HL-60 (cell line): ENCODE measurements around the gene TPBGL.
A peak's percentile ranks its signal among the peaks of the same experiment; 100 is the strongest.
"Not testable (repeated sequence)": the region's sequence is repeated elsewhere in the genome, so short reads cannot be mapped to it uniquely, and the experiment has no call there.

Experiments
- DNase-seq, 2 experiments: peaks; one replicate each; pipeline ENCODE4 v3.0.0-alpha.2; 2010 to 2020; ENCODE audit warnings: low read depth in 1 of 2, low spot score in 1 of 2
- H3K27ac ChIP-seq: fragments of 250-450 bp; sonication (Bioruptor Pico); replicated peaks from 2 replicates; pipeline ENCODE4 v1.5.1; 2020; ENCODE audit warnings: mild to moderate bottlenecking, moderate library complexity
- H3K27me3 ChIP-seq: fragments of 250-450 bp; sonication (Bioruptor Pico); 2 replicates; pipeline ENCODE4 v1.5.1; 2021; ENCODE audit warnings: mild to moderate bottlenecking, moderate library complexity; ENCODE audit not compliant: insufficient read depth, poor library complexity, severe bottlenecking
- H3K4me3 ChIP-seq: replicated peaks from 2 replicates; pipeline ENCODE4 v1.5.1; 2011; ENCODE audit warnings: mild to moderate bottlenecking, control low read depth, low read length; ENCODE audit not compliant: insufficient read depth
- CTCF ChIP-seq: IDR thresholded peaks from one replicate; pipeline ENCODE4 v1.5.1; 2011; ENCODE audit warnings: low read length, control low read depth, inconsistent platforms; ENCODE audit not compliant: insufficient read depth
- GABPA ChIP-seq: IDR thresholded peaks from 2 replicates; pipeline ENCODE4 v1.6.1; 2012; ENCODE audit warnings: low read depth
- POLR2AphosphoS5 ChIP-seq: IDR thresholded peaks from 2 replicates; pipeline ENCODE4 v1.6.1; 2012; ENCODE audit warnings: low read depth
- SPI1 ChIP-seq: IDR thresholded peaks from 2 replicates; pipeline ENCODE4 v1.6.1; 2012; ENCODE audit warnings: low read depth, mild to moderate bottlenecking, borderline replicate concordance
- TF ChIP-seq, protein P1 (sequence below): IDR thresholded peaks from 2 replicates; pipeline ENCODE4 v1.6.1; 2012; ENCODE audit warnings: low read depth; ENCODE audit not compliant: insufficient replicate concordance

The TPBGL gene

DNA sequence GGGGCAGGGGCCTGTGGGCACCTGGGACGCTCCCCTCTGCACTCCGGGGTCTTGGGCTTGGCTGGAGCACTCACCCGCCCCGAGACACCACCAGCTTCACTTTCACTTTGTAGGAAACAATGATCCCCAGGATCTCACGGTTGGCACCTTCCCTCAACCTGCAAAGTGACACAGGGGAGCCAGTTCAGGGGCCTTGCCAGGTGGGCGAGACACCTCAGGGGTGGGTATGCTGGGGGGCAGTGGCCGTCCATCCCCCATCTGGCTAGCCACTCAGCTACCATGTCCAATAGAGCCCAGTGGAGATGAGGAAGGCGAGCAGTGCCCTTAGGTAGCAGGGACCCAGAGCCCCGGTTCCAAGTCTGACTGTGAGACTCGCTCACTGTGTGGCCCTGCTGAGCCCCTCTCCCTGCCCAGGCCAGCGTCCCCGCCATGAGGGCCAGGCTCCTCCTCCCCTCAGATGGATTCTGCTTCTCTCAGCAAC is 32.3 kb downstream of the TPBGL start:
- Histone ChIP-seq H3K27ac (no peak overlapping the region), H3K27me3 (no peaks in the 10 kb centered on the region), H3K4me3 (no peak overlapping the region)
- DNase-seq, result no peak
- TF ChIP-seq SPI1, result no peak
- TF ChIP-seq CTCF, result no peak
- no peak for TF ChIP-seq POLR2AphosphoS5
- TF ChIP-seq GABPA, result no peak
- TF ChIP-seq, protein P1, sequence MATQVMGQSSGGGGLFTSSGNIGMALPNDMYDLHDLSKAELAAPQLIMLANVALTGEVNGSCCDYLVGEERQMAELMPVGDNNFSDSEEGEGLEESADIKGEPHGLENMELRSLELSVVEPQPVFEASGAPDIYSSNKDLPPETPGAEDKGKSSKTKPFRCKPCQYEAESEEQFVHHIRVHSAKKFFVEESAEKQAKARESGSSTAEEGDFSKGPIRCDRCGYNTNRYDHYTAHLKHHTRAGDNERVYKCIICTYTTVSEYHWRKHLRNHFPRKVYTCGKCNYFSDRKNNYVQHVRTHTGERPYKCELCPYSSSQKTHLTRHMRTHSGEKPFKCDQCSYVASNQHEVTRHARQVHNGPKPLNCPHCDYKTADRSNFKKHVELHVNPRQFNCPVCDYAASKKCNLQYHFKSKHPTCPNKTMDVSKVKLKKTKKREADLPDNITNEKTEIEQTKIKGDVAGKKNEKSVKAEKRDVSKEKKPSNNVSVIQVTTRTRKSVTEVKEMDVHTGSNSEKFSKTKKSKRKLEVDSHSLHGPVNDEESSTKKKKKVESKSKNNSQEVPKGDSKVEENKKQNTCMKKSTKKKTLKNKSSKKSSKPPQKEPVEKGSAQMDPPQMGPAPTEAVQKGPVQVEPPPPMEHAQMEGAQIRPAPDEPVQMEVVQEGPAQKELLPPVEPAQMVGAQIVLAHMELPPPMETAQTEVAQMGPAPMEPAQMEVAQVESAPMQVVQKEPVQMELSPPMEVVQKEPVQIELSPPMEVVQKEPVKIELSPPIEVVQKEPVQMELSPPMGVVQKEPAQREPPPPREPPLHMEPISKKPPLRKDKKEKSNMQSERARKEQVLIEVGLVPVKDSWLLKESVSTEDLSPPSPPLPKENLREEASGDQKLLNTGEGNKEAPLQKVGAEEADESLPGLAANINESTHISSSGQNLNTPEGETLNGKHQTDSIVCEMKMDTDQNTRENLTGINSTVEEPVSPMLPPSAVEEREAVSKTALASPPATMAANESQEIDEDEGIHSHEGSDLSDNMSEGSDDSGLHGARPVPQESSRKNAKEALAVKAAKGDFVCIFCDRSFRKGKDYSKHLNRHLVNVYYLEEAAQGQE, result no peak

- TF ChIP-seq CTCF (no peak), SPI1 (no peak), GABPA (no peak), POLR2AphosphoS5 (no peak)
- TF ChIP-seq, protein P1, result no peak
- H3K4me3 ChIP-seq, result no peak overlapping the region
- H3K27ac ChIP-seq, result no peak overlapping the region
- H3K27me3 ChIP-seq, result no peaks in the 10 kb centered on the region
- no peak for DNase-seq
Observed at GRCh38 chr11:75273411-75274391, 33.1 kb downstream of the TPBGL start.

DNA sequence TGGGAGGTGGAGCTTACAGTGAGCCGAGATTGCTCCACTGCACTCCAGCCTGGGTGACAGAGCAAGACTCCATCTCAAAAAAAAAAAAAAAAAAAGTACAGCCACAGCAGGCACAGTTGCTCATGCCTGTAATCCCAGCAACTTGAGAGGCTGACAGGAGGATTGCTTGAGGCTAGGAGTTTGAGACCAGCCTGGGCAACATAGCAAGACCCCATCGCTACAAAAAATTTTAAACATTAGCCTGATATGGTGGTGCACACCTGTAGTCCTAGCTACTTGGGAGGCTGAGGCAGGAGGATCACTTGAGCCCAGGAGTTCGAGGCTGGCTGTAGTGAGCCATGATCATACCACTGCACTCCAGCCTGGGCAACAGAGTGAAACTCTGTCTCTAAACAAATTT is 34.1 kb downstream of the TPBGL start:
- not testable (repeated sequence) for H3K4me3 ChIP-seq, H3K27ac ChIP-seq, DNase-seq, H3K27me3 ChIP-seq

DNA sequence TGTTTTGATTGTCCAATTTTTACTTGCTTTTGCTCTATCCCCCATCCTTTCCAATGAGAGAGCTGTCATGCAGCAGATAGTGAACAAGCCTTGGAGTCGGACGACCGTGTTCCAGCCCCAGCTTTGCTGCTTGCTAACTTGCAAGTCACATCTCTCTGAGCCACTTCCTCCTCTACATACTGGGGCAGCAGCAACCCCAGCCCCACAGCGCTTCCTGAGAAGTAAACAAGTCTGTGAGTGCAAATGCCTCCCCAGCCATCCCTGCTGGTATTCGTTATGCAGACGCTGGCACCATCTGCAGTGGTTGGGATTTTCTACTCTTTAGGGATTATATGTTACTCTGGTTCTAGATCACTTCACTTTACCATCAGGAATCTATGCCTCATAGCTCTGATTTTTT is 35.0 kb downstream of the TPBGL start:
- Histone ChIP-seq H3K27ac (peak overlapping the region; percentile 20; the same call in 1 of the 2 replicates), H3K27me3 (no peaks in the 10 kb centered on the region), H3K4me3 (no peak overlapping the region)
- peak; percentile 25 to 87 for DNase-seq
- TF ChIP-seq SPI1 (peak; percentile 92), POLR2AphosphoS5 (no peak)
